ENCODE measurements around the gene PLEKHM2.
"Not testable (repeated sequence)": the region's sequence is repeated elsewhere in the genome, so short reads cannot be mapped to it uniquely, and the experiment has no call there.

Gene PLEKHM2

GRCh38 chr1:15678578-15678977 is 5.5 kb upstream of the PLEKHM2 start:
- FAIRE-seq = no peak

- no peak for FAIRE-seq
Observed at GRCh38 chr1:15680131-15680530, 4.0 kb upstream of the PLEKHM2 start.

GRCh38 chr1:15680561-15681348 is 3.4 kb upstream of the PLEKHM2 start:
- no peak for FAIRE-seq

GRCh38 chr1:15681349-15682292 is 2.5 kb upstream of the PLEKHM2 start:
- FAIRE-seq = no peak

GRCh38 chr1:15682936-15683341 is 1.2 kb upstream of the PLEKHM2 start:
- no peak for FAIRE-seq

GRCh38 chr1:15683345-15684039 is 628 bp upstream of the PLEKHM2 start:
- no peak for FAIRE-seq

- no peak for FAIRE-seq
Observed at GRCh38 chr1:15684468-15685291, 560 bp downstream of the PLEKHM2 start.

GRCh38 chr1:15685820-15686219 is 1.7 kb downstream of the PLEKHM2 start:
- FAIRE-seq = no peak

GRCh38 chr1:15687446-15687845 is 3.3 kb downstream of the PLEKHM2 start:
- no peak for FAIRE-seq

- no peak for FAIRE-seq
Observed at GRCh38 chr1:15690317-15690716, 6.2 kb downstream of the PLEKHM2 start.

- FAIRE-seq = no peak
Observed at GRCh38 chr1:15691434-15692032, 7.4 kb downstream of the PLEKHM2 start.

- no peak for FAIRE-seq
Observed at GRCh38 chr1:15692121-15692682, 8.1 kb downstream of the PLEKHM2 start.

- FAIRE-seq = no peak
Observed at GRCh38 chr1:15693371-15693770, 9.3 kb downstream of the PLEKHM2 start.

GRCh38 chr1:15696956-15697521 is 12.9 kb downstream of the PLEKHM2 start:
- FAIRE-seq = no peak

GRCh38 chr1:15698201-15698600 is 14.1 kb downstream of the PLEKHM2 start:
- FAIRE-seq = no peak

- FAIRE-seq = not testable (repeated sequence)
Observed at GRCh38 chr1:15699321-15699720, 15.2 kb downstream of the PLEKHM2 start.

- no peak for FAIRE-seq
Observed at GRCh38 chr1:15700508-15700907, 16.4 kb downstream of the PLEKHM2 start.

- FAIRE-seq = no peak
Observed at GRCh38 chr1:15701784-15702183, 17.7 kb downstream of the PLEKHM2 start.

- no peak for FAIRE-seq
Observed at GRCh38 chr1:15702722-15703550, 18.8 kb downstream of the PLEKHM2 start.

- FAIRE-seq = no peak
Observed at GRCh38 chr1:15703562-15703961, 19.4 kb downstream of the PLEKHM2 start.

Data from colon (tissue), 2 donors.